ENCODE data around the gene ARHGEF16. TPM values are rescaled to one million over a fixed set of nuclear protein-coding genes. Genes with fewer than 3 reads are reported as not detected.

Gene ARHGEF16
- total RNA-seq, 2 experiments from 2014 or later = 0.11 to 0.22 TPM

- Mint-ChIP-seq H3K9me3 (no peaks in the 10 kb centered on the region), H3K4me3 (no peak overlapping the region), H3K4me1 (ENCODE audit: low read depth) (no peaks in the 10 kb centered on the region), H3K27me3 (peaks cover 4% of the 10 kb centered on the region), H3K27ac (no peak overlapping the region), H3K36me3 (ENCODE audit: low read depth) (no peaks in the 10 kb centered on the region)
- H3K4me3 ChIP-seq (ENCODE audit: low read length) = no peak overlapping the region
- DNase-seq (no peak), ATAC-seq (ENCODE audit: poor library complexity) (no peak)
- TF ChIP-seq CTCF (IDR thresholded peaks at IDR 0.05) = no peak
- no peaks in the 10 kb centered on the region for H3K4me1 ChIP-seq (ENCODE audit: insufficient read depth, low read length)
- ChIA-PET POLR2A (no interaction called here), CTCF (no interaction called here)
- intact Hi-C loops (cut with DNase I, micrococcal nuclease) = no loop called here
- no peak overlapping the region for H3K27ac ChIP-seq (ENCODE audit: low read depth in 1 of 2, low read length in 2 of 2)
- no peaks in the 10 kb centered on the region for H3K36me3 ChIP-seq (ENCODE audit: insufficient read depth, low read length)
- peaks cover 0 to 3% of the 10 kb centered on the region in 2 experiments for H3K27me3 ChIP-seq (ENCODE audit: control insufficient read depth in 1 of 2, insufficient read depth in 2 of 2, low read length in 2 of 2)
- peaks cover 0 to 5% of the 10 kb centered on the region in 2 experiments for H3K9me3 ChIP-seq (ENCODE audit: control insufficient read depth in 1 of 2, insufficient read depth in 1 of 2, low read length in 2 of 2)
Measured at GRCh38 chr1:3474421-3474820, 20.0 kb downstream of the ARHGEF16 start.

DNA sequence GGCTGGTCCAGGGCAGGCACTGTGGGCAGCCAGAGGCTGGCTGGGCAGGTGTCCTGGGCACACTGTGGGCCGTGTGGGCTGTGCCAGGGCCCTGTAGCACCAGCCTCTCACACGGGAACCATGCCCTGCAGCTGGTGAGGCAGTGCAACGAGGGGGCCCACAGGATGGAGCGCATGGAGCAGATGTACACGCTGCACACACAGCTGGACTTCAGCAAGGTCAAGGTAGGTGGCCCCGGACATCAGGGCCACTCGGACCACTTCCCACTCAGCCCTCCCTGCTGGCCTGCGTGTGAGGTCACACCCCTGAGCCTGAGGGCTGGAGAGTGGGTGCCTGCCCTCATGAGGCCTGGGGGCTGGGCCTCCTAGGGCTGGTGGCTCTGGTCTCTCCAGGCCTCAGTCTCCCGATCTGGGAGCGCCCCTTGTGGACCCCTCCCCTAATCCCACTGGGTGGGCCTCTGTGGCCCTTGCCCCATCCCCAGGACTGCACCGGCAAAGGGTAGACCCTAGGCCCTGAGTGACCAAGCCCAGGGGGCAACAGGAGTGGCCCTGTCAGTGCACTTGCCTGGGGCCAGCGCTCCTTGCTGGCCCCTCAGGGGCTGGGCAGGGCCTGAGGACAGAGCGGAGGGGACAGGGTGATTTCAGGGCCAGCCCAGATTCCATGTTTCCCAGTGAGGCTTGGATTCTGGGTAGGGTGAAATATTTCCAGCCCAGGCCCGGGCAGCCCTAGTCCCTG, 21.5 kb downstream of the ARHGEF16 start:
- no peak overlapping the region for H3K27ac Mint-ChIP-seq
- ATAC-seq (ENCODE audit: poor library complexity) (no peak), DNase-seq (no peak)
- CTCF ChIA-PET = no interaction called here
- no peaks in the 10 kb centered on the region for H3K9me3 Mint-ChIP-seq
- H3K4me1 Mint-ChIP-seq (ENCODE audit: low read depth) = no peaks in the 10 kb centered on the region
- H3K4me1 ChIP-seq (ENCODE audit: insufficient read depth, low read length) = no peaks in the 10 kb centered on the region
- POLR2A ChIA-PET = no interaction called here
- H3K27me3 Mint-ChIP-seq = peaks cover 4% of the 10 kb centered on the region
- H3K36me3 ChIP-seq (ENCODE audit: insufficient read depth, low read length) = no peaks in the 10 kb centered on the region
- peaks cover 0 to 5% of the 10 kb centered on the region in 2 experiments for H3K9me3 ChIP-seq (ENCODE audit: control insufficient read depth in 1 of 2, insufficient read depth in 1 of 2, low read length in 2 of 2)
- H3K36me3 Mint-ChIP-seq (ENCODE audit: low read depth) = no peaks in the 10 kb centered on the region
- TF ChIP-seq CTCF (IDR thresholded peaks at IDR 0.05) = no peak
- H3K4me3 ChIP-seq (ENCODE audit: low read length) = no peak overlapping the region
- H3K4me3 Mint-ChIP-seq = no peak overlapping the region
- peaks cover 0 to 3% of the 10 kb centered on the region in 2 experiments for H3K27me3 ChIP-seq (ENCODE audit: control insufficient read depth in 1 of 2, insufficient read depth in 2 of 2, low read length in 2 of 2)
- H3K27ac ChIP-seq (ENCODE audit: low read depth in 1 of 2, low read length in 2 of 2) = no peak overlapping the region
- intact Hi-C loops (cut with DNase I, micrococcal nuclease) = no loop called here

DNA sequence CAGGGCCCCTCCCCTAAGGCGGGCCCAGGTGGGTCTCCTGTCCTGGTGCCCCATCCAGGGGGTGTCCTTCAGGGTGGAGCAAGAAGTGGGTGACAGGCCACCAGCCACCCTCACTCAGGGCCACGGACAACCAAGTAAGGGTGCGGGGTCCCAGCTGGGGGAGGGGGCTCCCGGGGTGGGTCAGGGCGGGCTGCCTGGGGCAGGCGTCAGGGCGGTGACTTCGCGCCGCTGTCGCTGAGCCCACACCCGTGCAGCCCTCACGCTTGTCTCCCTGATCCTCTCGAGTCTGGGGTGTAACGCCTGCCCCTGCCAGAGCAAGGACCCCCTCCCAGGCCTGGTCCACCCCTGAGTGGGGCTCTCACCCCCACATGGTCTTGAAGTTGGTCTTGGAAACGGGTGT, 22.2 kb downstream of the ARHGEF16 start:
- Histone ChIP-seq H3K4me3 (ENCODE audit: low read length) (no peak overlapping the region), H3K36me3 (ENCODE audit: insufficient read depth, low read length) (no peaks in the 10 kb centered on the region), H3K27ac (ENCODE audit: low read depth in 1 of 2, low read length in 2 of 2) (no peak overlapping the region), H3K27me3 (ENCODE audit: control insufficient read depth in 1 of 2, insufficient read depth in 2 of 2, low read length in 2 of 2) (peaks cover 0 to 3% of the 10 kb centered on the region in 2 experiments), H3K9me3 (ENCODE audit: control insufficient read depth in 1 of 2, insufficient read depth in 1 of 2, low read length in 2 of 2) (peaks cover 0 to 5% of the 10 kb centered on the region in 2 experiments), H3K4me1 (ENCODE audit: insufficient read depth, low read length) (no peaks in the 10 kb centered on the region)
- intact Hi-C loops (cut with DNase I, micrococcal nuclease) = no loop called here
- DNase-seq (no peak), ATAC-seq (ENCODE audit: poor library complexity) (no peak)
- no peaks in the 10 kb centered on the region for H3K36me3 Mint-ChIP-seq (ENCODE audit: low read depth)
- no peak overlapping the region for H3K27ac Mint-ChIP-seq
- no peak for TF ChIP-seq CTCF (IDR thresholded peaks at IDR 0.05)
- no peaks in the 10 kb centered on the region for H3K9me3 Mint-ChIP-seq
- H3K4me3 Mint-ChIP-seq = no peak overlapping the region
- ChIA-PET POLR2A (no interaction called here), CTCF (no interaction called here)
- no peaks in the 10 kb centered on the region for H3K4me1 Mint-ChIP-seq (ENCODE audit: low read depth)
- H3K27me3 Mint-ChIP-seq = peaks cover 4% of the 10 kb centered on the region

Measured in CD4-positive, alpha-beta T cell (primary cell).